ENCODE results near the gene CBLB. TPM values are rescaled to one million over a fixed set of nuclear protein-coding genes. Genes with fewer than 3 reads are reported as not detected.

Gene CBLB
- total RNA-seq = 19.8 and 26.9 TPM in 2 replicates
- 14.6 and 28.5 TPM in 2 replicates for polyA plus RNA-seq
- polyA plus RNA-seq (2012) = 7.0 and 23.6 TPM in 2 replicates
- 10.2 and 20.1 TPM in 2 replicates for polyA minus RNA-seq (ENCODE audit: low replicate concordance)

- peak; percentile 98 to 99 for DNase-seq (ENCODE audit: low read depth in 2 of 2)
- TF ChIP-seq CTCF (conservative IDR thresholded peaks at IDR 0.05 in 1 of 2, IDR thresholded peaks at IDR 0.05 in 1 of 2; ENCODE audit: low read depth in 1 of 2, low read length in 2 of 2) (no peak), EZH2 (IDR thresholded peaks at IDR 0.05; ENCODE audit: low read length, missing control alignments) (no peak)
- H3K79me2 ChIP-seq (ENCODE audit: control insufficient read depth, insufficient read depth, low read length) = peaks cover 37% of the 10 kb centered on the region
- H3K9me3 ChIP-seq (ENCODE audit: control insufficient read depth, insufficient read depth, low read depth, low read length) = no peaks in the 10 kb centered on the region
- peak within 1 kb of the TSS; percentile 68 to 95 (median 88) for H3K4me3 ChIP-seq (replicated peaks in 1 of 4; ENCODE audit: control extremely low read depth in 1 of 4, insufficient read depth in 1 of 4, low read depth in 3 of 4, low read length in 4 of 4)
- peak within 1 kb of the TSS; percentile 98 for H3K4me2 ChIP-seq (ENCODE audit: extremely low read depth, insufficient read depth, low read length)
- peak within 1 kb of the TSS; percentile 88 for H2AFZ ChIP-seq (ENCODE audit: low read length)
- peak within 1 kb of the TSS; percentile 97 for H3K27ac ChIP-seq (ENCODE audit: insufficient read depth, low read length)
- H3K9ac ChIP-seq (ENCODE audit: insufficient read depth, low read length) = peak within 1 kb of the TSS; percentile 98
- H3K36me3 ChIP-seq (ENCODE audit: control insufficient read depth, insufficient read depth, low read length) = no peaks in the 10 kb centered on the region
- H4K20me1 ChIP-seq (ENCODE audit: control insufficient read depth, extremely low read depth, insufficient read depth, low read length) = no peaks in the 10 kb centered on the region
- H3K27me3 ChIP-seq (ENCODE audit: control insufficient read depth, insufficient read depth, low read length) = no peaks in the 10 kb centered on the region
- no peaks in the 10 kb centered on the region for H3K4me1 ChIP-seq (ENCODE audit: control insufficient read depth, extremely low read depth, insufficient read depth, low read length)
Observed at GRCh38 chr3:105868742-105869530, at the start of gene CBLB. CBLB (minus strand) TSS chr3:105869012; CDS start chr3:105867577, 1,435 bp downstream.

- Histone ChIP-seq H3K9ac (ENCODE audit: insufficient read depth, low read length) (no peak overlapping the region), H2AFZ (ENCODE audit: low read length) (no peak overlapping the region), H3K4me2 (ENCODE audit: extremely low read depth, insufficient read depth, low read length) (no peak overlapping the region), H3K36me3 (ENCODE audit: control insufficient read depth, insufficient read depth, low read length) (no peaks in the 10 kb centered on the region), H3K79me2 (ENCODE audit: control insufficient read depth, insufficient read depth, low read length) (no peaks in the 10 kb centered on the region), H4K20me1 (ENCODE audit: control insufficient read depth, extremely low read depth, insufficient read depth, low read length) (no peaks in the 10 kb centered on the region), H3K9me3 (ENCODE audit: control insufficient read depth, insufficient read depth, low read depth, low read length) (no peaks in the 10 kb centered on the region), H3K4me1 (ENCODE audit: control insufficient read depth, extremely low read depth, insufficient read depth, low read length) (no peaks in the 10 kb centered on the region), H3K27ac (ENCODE audit: insufficient read depth, low read length) (no peak overlapping the region), H3K27me3 (ENCODE audit: control insufficient read depth, insufficient read depth, low read length) (no peaks in the 10 kb centered on the region), H3K4me3 (replicated peaks in 1 of 4; ENCODE audit: control extremely low read depth in 1 of 4, insufficient read depth in 1 of 4, low read depth in 3 of 4, low read length in 4 of 4) (no peak overlapping the region)
- no peak for TF ChIP-seq EZH2 (IDR thresholded peaks at IDR 0.05; ENCODE audit: low read length, missing control alignments)
- no peak for TF ChIP-seq CTCF (conservative IDR thresholded peaks at IDR 0.05 in 1 of 2, IDR thresholded peaks at IDR 0.05 in 1 of 2; ENCODE audit: low read depth in 1 of 2, low read length in 2 of 2)
- no peak for DNase-seq (ENCODE audit: low read depth in 2 of 2)
Observed at GRCh38 chr3:105916767-105917166, 48.0 kb upstream of the CBLB start.

GRCh38 chr3:105915524-105915923 is 46.7 kb upstream of the CBLB start:
- H2AFZ ChIP-seq (ENCODE audit: low read length) = no peak overlapping the region
- TF ChIP-seq CTCF (conservative IDR thresholded peaks at IDR 0.05 in 1 of 2, IDR thresholded peaks at IDR 0.05 in 1 of 2; ENCODE audit: low read depth in 1 of 2, low read length in 2 of 2) = no peak
- TF ChIP-seq EZH2 (IDR thresholded peaks at IDR 0.05; ENCODE audit: low read length, missing control alignments) = no peak
- no peaks in the 10 kb centered on the region for H3K36me3 ChIP-seq (ENCODE audit: control insufficient read depth, insufficient read depth, low read length)
- H3K27ac ChIP-seq (ENCODE audit: insufficient read depth, low read length) = no peak overlapping the region
- no peaks in the 10 kb centered on the region for H3K4me1 ChIP-seq (ENCODE audit: control insufficient read depth, extremely low read depth, insufficient read depth, low read length)
- no peaks in the 10 kb centered on the region for H3K9me3 ChIP-seq (ENCODE audit: control insufficient read depth, insufficient read depth, low read depth, low read length)
- H3K4me3 ChIP-seq (replicated peaks in 1 of 4; ENCODE audit: control extremely low read depth in 1 of 4, insufficient read depth in 1 of 4, low read depth in 3 of 4, low read length in 4 of 4) = no peak overlapping the region
- DNase-seq (ENCODE audit: low read depth in 2 of 2) = peak in 1 of 2 donors; percentile 9
- no peak overlapping the region for H3K9ac ChIP-seq (ENCODE audit: insufficient read depth, low read length)
- no peaks in the 10 kb centered on the region for H3K79me2 ChIP-seq (ENCODE audit: control insufficient read depth, insufficient read depth, low read length)
- no peaks in the 10 kb centered on the region for H4K20me1 ChIP-seq (ENCODE audit: control insufficient read depth, extremely low read depth, insufficient read depth, low read length)
- H3K27me3 ChIP-seq (ENCODE audit: control insufficient read depth, insufficient read depth, low read length) = no peaks in the 10 kb centered on the region
- H3K4me2 ChIP-seq (ENCODE audit: extremely low read depth, insufficient read depth, low read length) = no peak overlapping the region
